SHP77 (cell line): ENCODE measurements around the gene PCBP3.
"Not testable (repeated sequence)": the region's sequence is repeated elsewhere in the genome, so short reads cannot be mapped to it uniquely, and the experiment has no call there.

Experiments used
- DNase-seq, 2 experiments: peaks; one replicate each; lab custom pipeline; 2025; lab: John Stamatoyannopoulos, UW

The PCBP3 gene

GRCh38 chr21:45788198-45788597, 144.7 kb downstream of the PCBP3 start:
- no peak for DNase-seq

- no peak for DNase-seq
Measured at GRCh38 chr21:45788637-45789506, 145.3 kb downstream of the PCBP3 start.

GRCh38 chr21:45790427-45790826, 146.9 kb downstream of the PCBP3 start:
- DNase-seq, result no peak

GRCh38 chr21:45791562-45792418, 148.3 kb downstream of the PCBP3 start:
- DNase-seq, result no peak

GRCh38 chr21:45792682-45793383, 149.3 kb downstream of the PCBP3 start:
- DNase-seq, result no peak

GRCh38 chr21:45794027-45794426, 150.5 kb downstream of the PCBP3 start:
- DNase-seq, result no peak

- no peak for DNase-seq
Measured at GRCh38 chr21:45796003-45796402, 152.5 kb downstream of the PCBP3 start.

- no peak for DNase-seq
Measured at GRCh38 chr21:45797338-45797737, 153.8 kb downstream of the PCBP3 start.

GRCh38 chr21:45799765-45800338, 156.3 kb downstream of the PCBP3 start:
- no peak for DNase-seq

- no peak for DNase-seq
Measured at GRCh38 chr21:45800339-45801080, 157.0 kb downstream of the PCBP3 start.

- no peak for DNase-seq
Measured at GRCh38 chr21:45801129-45801964, 157.8 kb downstream of the PCBP3 start.

- DNase-seq, result no peak
Measured at GRCh38 chr21:45801989-45802388, 158.5 kb downstream of the PCBP3 start.

- no peak for DNase-seq
Measured at GRCh38 chr21:45802425-45802824, 158.9 kb downstream of the PCBP3 start.

GRCh38 chr21:45802956-45803617, 159.6 kb downstream of the PCBP3 start:
- no peak for DNase-seq

GRCh38 chr21:45803618-45804340, 160.3 kb downstream of the PCBP3 start:
- DNase-seq, result no peak

- DNase-seq, result no peak
Measured at GRCh38 chr21:45804809-45805313, 161.3 kb downstream of the PCBP3 start.

- DNase-seq, result no peak
Measured at GRCh38 chr21:45805321-45805720, 161.8 kb downstream of the PCBP3 start.

- DNase-seq, result no peak
Measured at GRCh38 chr21:45806042-45806441, 162.5 kb downstream of the PCBP3 start.

- DNase-seq, result not testable (repeated sequence)
Measured at GRCh38 chr21:45808663-45809062, 165.1 kb downstream of the PCBP3 start.
